ENCODE measurements around the gene SPACA7. TPM values are rescaled to one million over a fixed set of nuclear protein-coding genes. Genes with fewer than 3 reads are reported as not detected.

SPACA7 gene
- total RNA-seq, 1 experiment from 2014 or later = not detected

DNA sequence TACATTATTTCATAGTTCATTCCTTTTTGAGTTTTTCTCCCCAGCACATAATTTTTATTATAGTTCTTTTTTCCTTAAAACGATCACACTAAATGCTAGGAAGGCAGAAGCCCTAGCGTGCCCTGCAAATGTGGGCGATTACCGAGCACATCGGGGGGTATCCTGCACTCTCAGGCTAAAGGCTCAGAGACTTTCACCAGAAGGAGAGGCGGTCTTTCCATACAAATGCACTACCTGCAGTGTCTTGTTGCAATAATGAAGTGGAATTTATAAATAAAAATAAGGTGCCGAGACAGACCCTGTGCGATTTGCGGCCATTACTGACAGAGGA is 29.3 kb upstream of the SPACA7 start:
- H3K79me2 ChIP-seq (ENCODE audit: insufficient read depth, low read length) = no peaks in the 10 kb centered on the region
- no peaks in the 10 kb centered on the region for H3K9me3 ChIP-seq (ENCODE audit: control insufficient read depth, low read depth, low read length)
- peak; percentile 38 for DNase-seq
- H2AK5ac ChIP-seq (ENCODE audit: insufficient read length, low read length) = no peak overlapping the region
- H3K4ac ChIP-seq (ENCODE audit: low read depth, low read length) = no peak overlapping the region
- no peak overlapping the region for H3K27ac ChIP-seq (ENCODE audit: insufficient read length, low read depth, low read length)
- H3K18ac ChIP-seq (ENCODE audit: insufficient read length, low read depth, low read length) = no peak overlapping the region
- no peak overlapping the region for H2BK15ac ChIP-seq (ENCODE audit: low read depth, low read length)
- no peaks in the 10 kb centered on the region; a peak in 3 of 7 replicates for H3K36me3 Mint-ChIP-seq (ENCODE audit: insufficient read depth in 1 of 3, low read depth in 3 of 3)
- no peak overlapping the region for H2BK20ac ChIP-seq (ENCODE audit: low read depth, low read length, poor library complexity, severe bottlenecking)
- no peaks in the 10 kb centered on the region for H3K79me1 ChIP-seq (ENCODE audit: insufficient read depth, low read depth, low read length, poor library complexity, severe bottlenecking)
- no peak overlapping the region for H3K14ac ChIP-seq (ENCODE audit: insufficient read depth, low read length)
- no peak overlapping the region for H3T11ph ChIP-seq (ENCODE audit: low read length)
- no peaks in the 10 kb centered on the region; the same call in 1 of the 2 replicates for H3K27me3 ChIP-seq (ENCODE audit: insufficient read depth, low read length)
- WGBS (ENCODE audit: extremely low coverage, insufficient read length, low lambda C conversion rate) = no CpG with 5 or more reads among the region's 9 CpGs
- H2AFZ ChIP-seq (ENCODE audit: low read length) = no peak overlapping the region
- TF ChIP-seq, protein P1, sequence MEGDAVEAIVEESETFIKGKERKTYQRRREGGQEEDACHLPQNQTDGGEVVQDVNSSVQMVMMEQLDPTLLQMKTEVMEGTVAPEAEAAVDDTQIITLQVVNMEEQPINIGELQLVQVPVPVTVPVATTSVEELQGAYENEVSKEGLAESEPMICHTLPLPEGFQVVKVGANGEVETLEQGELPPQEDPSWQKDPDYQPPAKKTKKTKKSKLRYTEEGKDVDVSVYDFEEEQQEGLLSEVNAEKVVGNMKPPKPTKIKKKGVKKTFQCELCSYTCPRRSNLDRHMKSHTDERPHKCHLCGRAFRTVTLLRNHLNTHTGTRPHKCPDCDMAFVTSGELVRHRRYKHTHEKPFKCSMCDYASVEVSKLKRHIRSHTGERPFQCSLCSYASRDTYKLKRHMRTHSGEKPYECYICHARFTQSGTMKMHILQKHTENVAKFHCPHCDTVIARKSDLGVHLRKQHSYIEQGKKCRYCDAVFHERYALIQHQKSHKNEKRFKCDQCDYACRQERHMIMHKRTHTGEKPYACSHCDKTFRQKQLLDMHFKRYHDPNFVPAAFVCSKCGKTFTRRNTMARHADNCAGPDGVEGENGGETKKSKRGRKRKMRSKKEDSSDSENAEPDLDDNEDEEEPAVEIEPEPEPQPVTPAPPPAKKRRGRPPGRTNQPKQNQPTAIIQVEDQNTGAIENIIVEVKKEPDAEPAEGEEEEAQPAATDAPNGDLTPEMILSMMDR (conservative IDR thresholded peaks at IDR 0.05) = no peak
- H4K91ac ChIP-seq (ENCODE audit: insufficient read length, low read depth, low read length) = no peak overlapping the region
- no peak overlapping the region for H2BK120ac ChIP-seq (ENCODE audit: low read depth, low read length, poor library complexity, severe bottlenecking)
- H4K5ac ChIP-seq (ENCODE audit: insufficient read length, low read depth, low read length) = no peak overlapping the region
- no peaks in the 10 kb centered on the region for H3K23me2 ChIP-seq (ENCODE audit: insufficient read length, low read depth, low read length, poor library complexity, severe bottlenecking)
- H3K27me3 Mint-ChIP-seq (ENCODE audit: low read depth) = peaks cover 59% of the 10 kb centered on the region
- no peak overlapping the region for H2BK12ac ChIP-seq (ENCODE audit: insufficient read length, low read depth, low read length)
- H3K4me3 Mint-ChIP-seq = no peak overlapping the region; a peak in 1 of 5 replicates
- peaks cover 66 to 81% of the 10 kb centered on the region in 2 experiments for H3K4me1 Mint-ChIP-seq
- H3K9ac ChIP-seq (ENCODE audit: extremely low read depth, insufficient read length, low read length) = no peak overlapping the region
- H3K9me3 Mint-ChIP-seq = peaks cover 0 to 5% of the 10 kb centered on the region in 2 experiments; a peak in 1 of 5 replicates
- H3K56ac ChIP-seq (ENCODE audit: insufficient read length, low read depth, low read length) = no peak overlapping the region
- peak overlapping the region; percentile 47 for H3K4me2 ChIP-seq (ENCODE audit: insufficient read depth, insufficient read length, low read length)
- H4K20me1 ChIP-seq (ENCODE audit: control insufficient read depth, insufficient read depth, insufficient read length) = no peaks in the 10 kb centered on the region
- no peak overlapping the region for H4K8ac ChIP-seq (replicated peaks; ENCODE audit: insufficient read length, low read depth, low read length)
- H3K27ac Mint-ChIP-seq = peak overlapping the region in 1 of 3 experiments; percentile 73; a peak in 1 of 7 replicates
- H2BK5ac ChIP-seq (ENCODE audit: insufficient read length, low read length) = no peak overlapping the region
- H3K4me1 ChIP-seq (ENCODE audit: insufficient read depth, low read length) = 0 out of 2 replicates have a peak, but pooled peaks cover 4% of the 10 kb centered on the region
- no peak overlapping the region for H3K23ac ChIP-seq (ENCODE audit: insufficient read length, low read depth, low read length)
